Measurements from ENCODE around the gene PDCD4. TPM values are rescaled to one million over a fixed set of nuclear protein-coding genes. Genes with fewer than 3 reads are reported as not detected.
A peak's percentile ranks its signal among the peaks of the same experiment; 100 is the strongest.

Gene PDCD4
- total RNA-seq, 1 experiment from 2014 or later = 20.0 TPM

DNA sequence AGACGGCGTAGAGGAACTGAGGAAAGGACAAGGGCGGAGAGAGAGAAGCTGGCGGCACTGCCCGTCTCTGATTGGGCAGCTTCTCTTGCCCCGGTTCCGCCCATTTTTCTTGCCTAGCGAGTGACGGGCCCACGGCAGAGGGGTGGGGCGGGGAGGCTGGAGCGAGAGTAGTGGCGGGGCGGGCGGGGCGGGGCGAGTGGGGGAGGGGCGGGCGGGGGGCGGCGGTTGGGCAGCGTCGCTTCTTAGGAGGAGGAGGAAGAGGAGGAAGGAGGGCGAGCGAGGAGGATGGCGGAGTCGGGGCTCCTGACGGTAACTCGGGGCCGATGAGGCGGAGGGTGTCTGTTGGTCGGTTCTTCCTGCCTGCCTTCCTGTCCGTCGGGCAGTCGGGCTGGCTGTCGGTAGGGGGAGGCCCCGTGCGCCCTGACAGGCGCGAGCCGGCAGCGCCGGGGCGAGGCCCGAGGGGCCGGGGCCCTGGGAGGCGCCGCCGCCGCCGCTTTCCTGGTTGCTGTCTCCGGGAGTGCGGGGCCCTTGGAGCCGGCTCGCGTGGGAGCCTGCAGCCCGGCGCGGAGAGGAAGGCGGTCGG is 47.7 kb downstream of the PDCD4 start, which contains the start of gene SHOC2:
Gene SHOC2, plus strand, starts transcription at position 256 of the 583 bp plus-strand sequence. CDS start 44,755 bp downstream, outside the sequence.
- Histone ChIP-seq H3K4me3 (peak within 1 kb of the TSS; percentile 86), H3K36me3 (peaks cover 5% of the 10 kb centered on the region), H3K27me3 (no peaks in the 10 kb centered on the region), H3K9me3 (no peaks in the 10 kb centered on the region)
- DNase-seq = peak; percentile 100

DNA sequence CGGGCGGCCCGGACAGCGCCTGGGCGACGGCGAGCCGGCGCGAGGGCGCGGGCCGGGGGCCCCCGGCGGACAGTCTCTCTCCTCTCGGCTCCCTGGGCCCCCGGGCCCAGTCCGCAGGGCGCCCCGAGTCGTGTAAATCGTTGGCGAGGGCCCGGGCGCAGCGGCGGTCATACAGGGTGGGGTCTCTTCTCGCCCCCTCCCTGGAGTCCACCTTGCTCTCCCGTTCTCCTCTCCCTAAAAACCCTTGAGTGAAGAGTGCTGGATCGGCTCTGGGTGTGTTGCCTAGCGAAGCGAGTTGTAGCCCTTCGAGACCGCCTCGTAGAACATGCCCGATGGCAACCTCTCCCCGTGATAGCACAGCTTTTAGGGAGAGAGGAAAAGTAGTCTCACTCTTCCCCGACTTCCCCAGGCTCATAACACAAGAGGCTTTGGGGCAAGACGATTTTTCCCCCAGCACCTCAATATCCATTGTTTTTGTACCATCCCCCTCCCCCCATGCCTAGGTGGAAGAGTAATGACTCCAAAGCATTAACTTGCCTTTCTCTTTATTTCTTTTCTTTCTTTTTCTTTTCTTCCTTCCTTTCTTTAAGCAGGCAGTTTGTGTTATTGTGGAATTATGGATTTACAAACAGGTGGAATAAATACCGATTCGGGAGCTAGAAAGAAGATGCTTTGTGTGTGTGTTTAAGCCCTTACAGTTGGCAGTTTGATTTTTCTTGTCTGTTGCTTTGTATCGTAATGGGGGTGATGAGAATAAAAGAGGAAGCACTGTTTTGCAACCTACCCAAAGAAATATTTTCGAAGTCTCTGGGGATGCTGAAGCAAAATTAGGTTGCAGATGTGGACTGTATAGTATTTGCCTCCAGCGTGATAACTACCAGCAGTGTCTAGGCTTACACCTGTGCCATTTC is 48.5 kb downstream of the PDCD4 start:
- Histone ChIP-seq H3K4me3 (peak overlapping the region; percentile 86), H3K27me3 (no peaks in the 10 kb centered on the region), H3K9me3 (no peaks in the 10 kb centered on the region), H3K36me3 (peaks cover 5% of the 10 kb centered on the region)
- peak; percentile 17 for DNase-seq

DNA sequence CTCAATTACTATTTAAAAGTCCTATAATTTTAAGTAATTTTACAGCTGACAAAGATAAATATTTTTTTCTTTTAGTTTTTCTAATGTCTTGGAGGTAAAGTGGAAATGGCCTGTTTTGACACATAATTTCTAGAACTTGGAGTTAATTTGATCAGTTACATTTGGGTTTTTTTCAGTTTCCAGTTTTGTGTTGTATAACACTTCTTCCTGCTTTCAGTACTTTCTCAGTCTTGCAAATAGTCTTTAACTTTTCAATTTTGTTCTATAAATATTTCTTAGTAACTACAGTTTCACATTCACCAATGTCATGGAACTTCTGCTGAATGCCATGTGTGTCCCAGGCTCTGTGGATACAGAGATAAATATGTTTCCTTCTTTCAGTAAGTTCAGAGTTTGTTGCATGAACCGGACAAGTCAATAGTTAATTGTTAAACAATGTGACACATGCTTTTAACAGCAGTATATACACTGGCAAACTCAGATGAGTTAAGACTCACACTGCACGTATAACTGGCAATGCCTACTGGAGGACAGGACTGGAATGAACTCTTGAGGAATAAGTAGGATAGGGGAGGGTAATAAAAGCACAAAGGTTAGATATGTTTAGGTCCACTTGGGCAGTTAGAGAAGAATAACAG is 52.2 kb downstream of the PDCD4 start:
- peaks cover 5% of the 10 kb centered on the region for H3K36me3 ChIP-seq
- no peaks in the 10 kb centered on the region for H3K27me3 ChIP-seq
- no peaks in the 10 kb centered on the region for H3K9me3 ChIP-seq
- H3K4me3 ChIP-seq = no peak overlapping the region
- DNase-seq = no peak

DNA sequence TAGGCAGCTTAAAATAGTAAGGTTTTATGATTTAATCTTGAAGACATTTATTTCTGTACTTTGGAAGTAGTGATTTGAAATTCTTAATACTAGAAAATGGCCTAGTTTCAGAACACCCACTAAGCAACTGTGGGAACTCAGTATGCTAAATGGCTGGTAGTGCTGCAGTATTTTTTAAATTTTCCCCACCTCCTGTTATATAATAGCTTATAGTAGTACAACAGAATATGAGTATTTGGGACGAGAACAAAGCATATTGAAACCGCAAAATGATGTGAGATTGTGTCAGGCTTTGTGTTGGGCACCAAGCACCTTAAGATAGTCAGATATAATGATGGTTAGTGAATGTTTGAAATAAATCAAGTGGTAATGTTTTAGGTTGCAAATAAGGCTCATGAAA is 55.7 kb downstream of the PDCD4 start:
- Histone ChIP-seq H3K9me3 (no peaks in the 10 kb centered on the region), H3K27me3 (no peaks in the 10 kb centered on the region), H3K36me3 (peaks cover 5% of the 10 kb centered on the region), H3K4me3 (no peak overlapping the region)
- DNase-seq = no peak

DNA sequence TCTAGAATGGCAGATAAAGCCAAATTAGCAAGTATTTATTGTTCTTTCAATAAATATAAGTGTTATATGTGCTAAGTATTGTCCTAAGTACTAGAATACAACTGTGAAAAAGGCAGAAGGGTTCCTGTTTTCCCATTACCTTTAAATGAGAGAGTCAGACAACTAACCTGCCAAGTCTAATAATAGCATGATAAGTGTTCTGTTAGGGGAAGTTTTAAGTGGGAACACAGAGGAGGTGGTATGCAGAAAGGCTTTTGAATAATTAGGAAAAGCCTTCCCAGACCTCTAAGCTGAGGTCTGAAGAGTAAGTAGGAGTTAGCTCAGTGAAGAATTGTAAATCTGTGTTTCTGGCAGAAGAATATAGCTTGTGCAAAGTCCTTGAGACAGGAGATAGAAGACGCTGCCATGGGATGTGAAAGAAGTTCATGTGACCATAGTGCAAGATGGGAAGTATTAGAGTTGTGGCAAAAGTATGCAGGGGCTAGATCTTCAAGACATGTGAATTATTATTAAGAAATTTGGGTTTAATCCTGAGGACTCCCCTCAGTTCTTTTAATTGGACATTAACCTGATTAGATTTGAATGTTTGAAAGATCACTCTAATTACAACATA is 60.1 kb downstream of the PDCD4 start:
- Histone ChIP-seq H3K4me3 (no peak overlapping the region), H3K9me3 (no peaks in the 10 kb centered on the region), H3K27me3 (no peaks in the 10 kb centered on the region), H3K36me3 (no peaks in the 10 kb centered on the region; the same call in 1 of the 2 replicates)
- no peak for DNase-seq

DNA sequence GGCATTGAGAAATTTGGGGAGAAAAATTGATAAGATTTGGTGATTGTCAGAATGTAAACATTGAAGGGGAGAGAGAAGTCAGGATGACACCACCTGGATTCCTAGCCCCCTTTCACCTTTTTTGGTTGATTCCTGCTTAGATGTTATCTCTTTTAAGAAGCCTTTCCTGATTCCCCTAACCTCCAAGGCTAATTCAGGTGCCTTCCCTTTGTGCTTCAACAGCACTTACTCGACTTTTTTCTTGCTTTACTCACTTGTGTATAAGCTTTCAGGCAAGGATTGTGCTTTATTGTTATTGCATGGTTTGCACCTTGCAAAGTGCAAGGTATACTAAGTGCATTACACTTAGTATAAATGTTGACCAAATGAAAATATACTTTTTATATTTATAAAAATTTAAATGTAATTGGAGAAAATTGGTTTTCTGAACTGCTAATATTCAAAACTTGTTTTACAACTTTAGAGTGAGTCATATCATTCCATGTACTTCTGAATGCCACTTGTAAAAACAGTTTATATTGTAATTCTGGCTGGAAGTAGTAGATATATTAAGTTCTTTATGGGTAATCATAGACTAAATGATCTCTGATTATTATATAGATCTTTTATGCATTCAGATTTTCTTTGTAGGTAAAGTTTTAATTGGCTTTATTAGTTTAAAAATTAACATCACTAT is 60.9 kb downstream of the PDCD4 start:
- no peak for DNase-seq
- Histone ChIP-seq H3K36me3 (peaks cover under 1% of the 10 kb centered on the region; the same call in 1 of the 2 replicates), H3K27me3 (no peaks in the 10 kb centered on the region), H3K9me3 (no peaks in the 10 kb centered on the region), H3K4me3 (no peak overlapping the region)

DNA sequence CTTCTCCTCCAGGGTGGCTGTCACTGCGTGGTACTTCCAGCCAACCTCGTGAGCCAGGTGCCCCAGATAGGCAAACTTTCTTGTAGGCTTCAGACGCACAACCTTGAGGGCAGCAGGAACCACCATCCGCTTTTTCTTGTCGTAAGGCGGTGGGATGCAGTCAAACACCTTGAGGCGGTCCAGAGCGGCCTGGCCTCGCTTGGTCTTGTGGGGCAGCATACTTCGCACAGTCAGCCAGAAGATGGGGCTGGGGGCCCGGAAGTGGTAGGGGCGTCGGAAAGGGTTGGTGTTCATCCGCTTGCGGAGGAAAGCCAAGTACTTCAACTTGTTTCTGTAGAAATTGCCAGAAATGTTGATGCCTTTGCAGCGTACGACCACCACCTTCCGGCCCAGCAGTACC is 65.0 kb downstream of the PDCD4 start:
- Histone ChIP-seq H3K9me3 (no peaks in the 10 kb centered on the region; the same call in 1 of the 2 replicates), H3K36me3 (peaks cover 8% of the 10 kb centered on the region; the same call in 1 of the 2 replicates)

DNA sequence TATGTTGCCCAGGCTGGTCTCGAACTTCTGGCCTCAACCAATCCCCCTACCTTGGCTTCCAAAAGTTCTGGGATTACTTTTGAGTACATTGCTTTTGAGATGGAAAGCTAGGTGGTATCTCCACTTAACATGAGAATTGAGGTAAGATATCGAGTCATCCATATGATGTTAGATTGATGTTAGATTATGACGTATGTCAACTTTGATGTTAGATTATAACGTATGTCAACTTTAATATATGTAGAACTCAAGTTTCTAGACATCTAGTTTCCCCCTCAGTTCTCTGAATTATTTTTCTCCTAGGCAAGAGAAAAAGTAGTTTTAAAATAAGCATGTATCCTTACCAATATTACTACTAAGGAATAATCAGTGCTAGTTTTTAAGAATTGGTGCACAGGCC is 67.7 kb downstream of the PDCD4 start:
- DNase-seq = no peak
- no peaks in the 10 kb centered on the region; the same call in 1 of the 2 replicates for H3K9me3 ChIP-seq
- no peaks in the 10 kb centered on the region for H3K27me3 ChIP-seq
- H3K4me3 ChIP-seq = no peak overlapping the region
- peaks cover 20% of the 10 kb centered on the region for H3K36me3 ChIP-seq

More for the DNA sequence above, 65.0 kb downstream of the PDCD4 start:
- no peak for DNase-seq
- no peak overlapping the region for H3K4me3 ChIP-seq
- no peaks in the 10 kb centered on the region for H3K27me3 ChIP-seq

DNA sequence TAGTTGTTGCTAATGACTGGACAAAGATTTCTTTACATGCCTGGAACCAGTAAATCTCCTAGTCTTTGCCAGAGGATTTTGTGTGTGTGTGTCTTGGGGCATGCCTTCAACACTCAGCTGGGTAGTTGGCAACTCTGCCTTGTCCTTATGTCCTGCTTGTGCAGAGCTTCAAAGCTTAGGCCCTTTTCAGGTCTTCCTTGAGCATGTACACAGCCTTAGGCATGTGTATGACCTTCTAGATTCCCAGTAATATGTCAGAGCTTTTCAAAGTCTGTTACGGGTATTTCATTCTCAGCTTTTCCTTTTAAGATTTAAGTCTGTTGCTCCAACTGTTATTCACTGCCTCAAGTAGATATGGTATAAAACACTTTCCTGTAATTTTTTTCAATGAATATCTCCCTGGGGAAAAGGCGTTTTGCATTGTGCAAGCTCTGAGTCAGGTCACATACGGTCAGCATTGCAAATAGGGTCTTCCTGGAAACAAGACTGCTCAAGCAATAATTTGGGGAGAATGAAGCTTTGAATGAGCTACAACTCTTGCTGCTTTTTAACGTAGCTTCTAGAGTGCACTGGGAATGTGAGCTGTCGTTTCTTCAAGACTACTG is 73.2 kb downstream of the PDCD4 start:
- peaks cover 21% of the 10 kb centered on the region for H3K36me3 ChIP-seq
- no peak for DNase-seq

DNA sequence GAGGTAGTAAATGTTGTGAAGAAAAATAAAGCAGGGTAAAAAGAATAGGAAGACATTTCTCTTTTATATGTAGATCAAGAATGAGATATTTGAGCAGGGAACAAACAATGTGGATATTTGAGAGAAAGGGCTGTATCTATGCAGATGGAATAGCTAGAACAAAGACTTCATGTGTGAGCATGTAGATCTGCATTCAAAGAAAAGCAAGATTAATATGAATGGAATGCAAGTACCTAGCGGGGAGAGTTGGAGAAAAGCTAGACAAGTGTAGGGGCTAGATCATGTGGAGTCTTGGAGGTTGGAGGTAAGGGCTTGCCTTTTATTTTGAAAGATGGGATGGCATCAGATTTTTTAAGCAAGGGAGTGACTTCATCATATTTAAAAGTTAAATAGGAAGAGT is 74.8 kb downstream of the PDCD4 start:
- no peaks in the 10 kb centered on the region for H3K27me3 ChIP-seq
- no peak for DNase-seq
- no peaks in the 10 kb centered on the region for H3K9me3 ChIP-seq
- H3K4me3 ChIP-seq = no peak overlapping the region
- H3K36me3 ChIP-seq = peaks cover 27% of the 10 kb centered on the region

More for the DNA sequence above, 73.2 kb downstream of the PDCD4 start:
- H3K4me3 ChIP-seq = no peak overlapping the region
- no peaks in the 10 kb centered on the region for H3K27me3 ChIP-seq
- H3K9me3 ChIP-seq = no peaks in the 10 kb centered on the region

DNA sequence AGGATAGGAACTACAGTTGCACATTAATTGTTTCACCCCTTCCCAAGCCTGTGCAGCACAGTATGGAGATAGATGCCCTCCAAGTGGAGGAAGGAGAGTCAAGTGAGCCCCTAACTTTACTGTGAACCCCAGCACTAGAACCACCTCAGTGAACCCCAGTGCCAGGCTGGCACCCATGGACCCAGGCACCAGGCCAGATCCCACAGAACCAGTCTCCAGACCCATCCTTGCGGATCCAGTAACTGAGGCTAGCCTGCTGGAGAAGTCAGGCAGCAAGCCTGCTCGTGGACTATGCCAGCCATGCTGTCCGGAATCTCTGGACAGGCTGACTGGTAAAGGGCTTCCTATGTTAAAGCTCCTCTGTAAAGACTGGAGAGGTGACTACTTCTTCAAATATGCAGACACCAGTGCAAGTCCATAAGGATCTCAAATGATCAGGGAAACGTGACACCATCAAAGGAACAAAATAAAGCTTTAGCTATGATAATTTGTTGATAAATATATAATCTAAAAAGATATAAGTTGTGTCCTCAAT is 75.4 kb downstream of the PDCD4 start:
- Histone ChIP-seq H3K27me3 (no peaks in the 10 kb centered on the region), H3K9me3 (no peaks in the 10 kb centered on the region), H3K4me3 (no peak overlapping the region), H3K36me3 (peaks cover 29% of the 10 kb centered on the region)
- DNase-seq = no peak

Other genes starting within 250 kb of the PDCD4 start
- gene RBM20, start 227.6 kb upstream of the PDCD4 start, total RNA-seq (2014; rRNA removed; shearing (Covaris generic); ENCODE audit: low replicate concordance) = not detected in 2 replicates
- 13.1 and 28.5 TPM in 2 replicates for gene BBIP1, start 47.3 kb downstream of the PDCD4 start, total RNA-seq (2014; rRNA removed; shearing (Covaris generic); ENCODE audit: low replicate concordance)
- 11.1 and 15.4 TPM in 2 replicates for gene SHOC2, start 47.7 kb downstream of the PDCD4 start, total RNA-seq (2014; rRNA removed; shearing (Covaris generic); ENCODE audit: low replicate concordance)
- 0.37 TPM in 1 of 2 replicates, not detected in the other for gene ADRA2A, start 205.1 kb downstream of the PDCD4 start, total RNA-seq (2014; rRNA removed; shearing (Covaris generic); ENCODE audit: low replicate concordance)